Measurements from ENCODE around the gene BICRAL. TPM values are rescaled to one million over a fixed set of nuclear protein-coding genes. Genes with fewer than 3 reads are reported as not detected.
"Not testable (repeated sequence)": the region's sequence is repeated elsewhere in the genome, so short reads cannot be mapped to it uniquely, and the experiment has no call there.

The BICRAL gene
- total RNA-seq, 1 experiment from 2014 or later, result 7.5 TPM

GRCh38 chr6:42795651-42796050 lies 13.8 kb downstream of the BICRAL start:
- DNase-seq (ENCODE audit: low read depth), result no peak

DNA sequence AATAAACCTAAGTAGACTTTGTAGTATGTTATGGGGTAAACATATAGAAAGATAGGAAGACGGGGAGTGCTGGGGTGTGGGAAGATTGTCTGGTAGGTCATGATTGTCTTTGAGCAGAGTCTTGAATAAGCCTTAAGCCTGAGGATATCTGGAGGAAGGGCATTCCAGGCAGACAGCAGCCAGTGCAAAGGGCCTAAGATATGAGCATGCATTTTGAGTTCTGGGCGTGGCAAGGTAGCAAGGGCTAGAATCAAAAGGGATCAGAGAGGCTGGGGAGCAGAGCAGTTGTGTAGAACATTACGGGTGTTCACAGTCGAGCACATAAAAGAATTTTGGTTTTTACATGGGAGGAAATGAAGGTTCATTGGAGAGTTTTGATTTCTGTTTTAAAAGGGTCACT lies 14.3 kb downstream of the BICRAL start:
- no peak for DNase-seq (ENCODE audit: low read depth)

DNA sequence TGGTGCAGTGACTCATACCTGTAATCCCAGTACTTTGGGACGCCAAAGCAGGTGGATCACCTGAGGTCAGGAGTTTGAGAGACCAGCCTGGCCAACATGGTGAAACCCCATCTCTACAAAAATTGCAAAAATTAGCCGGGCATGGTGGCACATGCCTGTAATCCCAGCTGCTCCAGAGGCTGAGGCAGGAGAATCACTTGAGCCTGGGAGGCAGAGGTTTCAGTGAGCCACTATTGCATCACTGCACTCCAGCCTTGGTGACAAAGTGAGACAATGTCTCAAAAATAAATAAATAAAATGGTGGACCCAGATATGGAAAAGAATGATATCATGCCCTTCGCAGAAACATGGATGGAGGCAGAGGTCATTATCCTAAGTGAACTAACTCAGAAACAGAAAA lies 15.8 kb downstream of the BICRAL start:
- DNase-seq (ENCODE audit: low read depth), result not testable (repeated sequence)

GRCh38 chr6:42805297-42805861 lies 23.5 kb downstream of the BICRAL start:
- DNase-seq (ENCODE audit: low read depth), result no peak

GRCh38 chr6:42806359-42806758 lies 24.5 kb downstream of the BICRAL start:
- not testable (repeated sequence) for DNase-seq (ENCODE audit: low read depth)

GRCh38 chr6:42808492-42809483 lies 26.9 kb downstream of the BICRAL start:
- no peak for DNase-seq (ENCODE audit: low read depth)

- no peak for DNase-seq (ENCODE audit: low read depth)
Measured at GRCh38 chr6:42813074-42813645, 31.3 kb downstream of the BICRAL start.

DNA sequence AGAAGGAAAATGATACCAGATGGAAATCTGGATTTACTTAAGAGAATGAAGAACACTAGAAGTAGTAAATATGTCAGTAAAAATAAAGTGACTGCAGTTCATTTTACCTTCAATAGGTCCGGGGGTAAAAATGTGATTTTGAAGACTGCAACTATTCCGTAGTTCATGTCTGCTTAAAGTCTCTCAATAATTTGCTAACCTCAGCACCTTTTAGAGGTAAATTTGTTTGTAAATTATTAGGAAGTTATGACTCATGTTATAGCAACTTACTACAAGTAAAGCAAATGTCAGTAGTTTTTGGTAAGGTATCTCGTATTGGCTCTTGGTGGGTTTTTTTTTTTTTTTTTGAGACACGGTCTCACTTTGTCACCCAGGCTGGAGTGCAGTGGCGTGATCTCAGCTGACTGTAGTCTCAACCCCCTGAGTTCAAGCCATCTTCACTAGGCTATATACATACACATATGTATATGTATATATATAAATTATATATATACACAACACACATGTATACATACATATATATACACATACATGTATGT lies 32.1 kb downstream of the BICRAL start:
- no peak for DNase-seq (ENCODE audit: low read depth)

DNA sequence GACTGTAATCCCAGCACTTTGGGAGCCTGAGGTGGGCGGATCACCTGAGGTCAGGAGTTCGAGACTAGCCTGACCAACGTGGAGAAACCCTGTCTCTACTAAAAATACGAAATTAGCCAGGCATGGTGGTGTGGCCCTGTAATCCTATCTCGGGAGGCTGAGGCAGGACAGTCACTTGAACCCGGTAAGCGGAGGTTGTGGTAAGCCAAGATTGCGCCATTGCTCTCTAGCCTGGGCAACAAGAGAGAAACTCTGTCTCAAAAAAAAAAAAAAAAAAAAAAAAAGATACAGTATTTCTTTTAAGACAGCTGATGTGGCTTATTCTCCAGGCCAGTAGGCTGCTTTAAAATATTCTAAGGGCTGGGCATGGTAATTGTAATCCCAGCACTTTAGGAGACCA lies 33.9 kb downstream of the BICRAL start:
- not testable (repeated sequence) for DNase-seq (ENCODE audit: low read depth)

DNA sequence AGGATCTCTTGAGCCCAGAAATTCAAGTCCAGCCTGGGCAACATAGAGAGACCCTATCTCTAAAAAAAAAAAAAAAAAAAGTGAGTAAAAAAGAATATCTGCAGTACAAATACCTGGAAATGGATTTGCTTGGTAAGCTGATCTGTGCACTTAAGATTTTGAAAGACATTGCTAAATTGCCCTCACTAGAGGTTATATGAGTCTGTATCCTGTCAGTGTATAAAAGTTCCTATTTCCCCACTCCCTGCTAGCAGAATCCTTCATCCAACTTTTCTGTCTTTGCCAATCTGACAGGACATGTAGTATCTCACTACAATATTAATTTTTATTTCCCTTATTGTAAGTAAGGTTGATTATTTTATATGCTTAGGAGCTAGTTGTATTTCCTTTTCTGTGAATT lies 36.1 kb downstream of the BICRAL start:
- DNase-seq (ENCODE audit: low read depth), result no peak

DNA sequence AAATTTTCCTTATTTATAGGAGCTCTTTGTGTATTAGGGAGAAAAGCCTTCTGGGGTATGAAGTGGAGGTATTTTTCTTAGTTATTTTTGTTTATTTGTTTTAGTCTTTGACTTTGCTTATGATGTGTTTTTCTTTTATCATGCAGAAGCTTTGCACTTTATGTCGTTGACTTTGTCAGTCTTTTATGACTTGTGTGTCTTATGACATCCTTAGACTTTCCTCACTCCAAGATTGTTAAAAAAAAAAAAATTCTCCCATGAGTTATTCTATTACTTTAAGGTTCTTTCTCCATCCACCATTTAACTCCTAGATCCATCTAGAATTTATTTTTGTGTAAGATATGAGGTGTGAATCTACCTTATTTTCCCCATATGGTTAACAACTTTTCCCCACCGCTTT lies 36.6 kb downstream of the BICRAL start:
- no peak for DNase-seq (ENCODE audit: low read depth)

- DNase-seq (ENCODE audit: low read depth), result no peak
Measured at GRCh38 chr6:42818878-42819277, 37.0 kb downstream of the BICRAL start.

DNA sequence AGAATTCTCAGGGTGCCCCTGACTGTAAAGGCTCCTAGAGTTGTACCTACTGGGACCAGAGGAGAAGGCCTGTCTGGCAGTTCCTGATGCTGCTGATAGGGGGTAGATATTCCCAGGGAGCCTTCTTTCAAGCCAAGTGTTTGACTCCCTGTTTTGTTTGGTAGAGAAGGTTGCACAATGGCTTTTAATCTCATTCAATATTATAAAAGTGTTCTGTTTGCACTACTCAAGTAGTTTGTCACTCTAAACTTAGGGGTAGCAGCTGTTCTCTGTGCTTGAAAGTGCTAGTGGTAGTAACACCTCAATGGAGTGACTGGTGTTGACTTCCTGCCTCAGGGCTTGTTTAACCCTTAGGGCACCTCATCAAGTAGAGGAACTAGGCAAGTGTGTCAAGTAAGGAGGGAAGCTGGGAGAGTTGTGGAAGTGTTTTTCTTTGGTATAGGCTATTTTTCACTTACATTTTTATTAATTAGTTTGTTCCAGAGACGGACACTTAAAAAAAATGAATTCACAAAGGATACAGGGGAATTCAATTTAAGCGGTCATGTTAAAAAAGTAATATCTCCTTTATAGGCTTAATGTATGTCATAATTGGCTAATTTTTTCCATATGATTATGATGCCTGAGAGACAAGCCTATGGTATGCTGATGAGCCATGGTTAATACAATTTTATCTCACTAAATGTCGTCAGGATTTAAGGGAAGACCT lies 38.1 kb downstream of the BICRAL start:
- DNase-seq (ENCODE audit: low read depth), result no peak

DNA sequence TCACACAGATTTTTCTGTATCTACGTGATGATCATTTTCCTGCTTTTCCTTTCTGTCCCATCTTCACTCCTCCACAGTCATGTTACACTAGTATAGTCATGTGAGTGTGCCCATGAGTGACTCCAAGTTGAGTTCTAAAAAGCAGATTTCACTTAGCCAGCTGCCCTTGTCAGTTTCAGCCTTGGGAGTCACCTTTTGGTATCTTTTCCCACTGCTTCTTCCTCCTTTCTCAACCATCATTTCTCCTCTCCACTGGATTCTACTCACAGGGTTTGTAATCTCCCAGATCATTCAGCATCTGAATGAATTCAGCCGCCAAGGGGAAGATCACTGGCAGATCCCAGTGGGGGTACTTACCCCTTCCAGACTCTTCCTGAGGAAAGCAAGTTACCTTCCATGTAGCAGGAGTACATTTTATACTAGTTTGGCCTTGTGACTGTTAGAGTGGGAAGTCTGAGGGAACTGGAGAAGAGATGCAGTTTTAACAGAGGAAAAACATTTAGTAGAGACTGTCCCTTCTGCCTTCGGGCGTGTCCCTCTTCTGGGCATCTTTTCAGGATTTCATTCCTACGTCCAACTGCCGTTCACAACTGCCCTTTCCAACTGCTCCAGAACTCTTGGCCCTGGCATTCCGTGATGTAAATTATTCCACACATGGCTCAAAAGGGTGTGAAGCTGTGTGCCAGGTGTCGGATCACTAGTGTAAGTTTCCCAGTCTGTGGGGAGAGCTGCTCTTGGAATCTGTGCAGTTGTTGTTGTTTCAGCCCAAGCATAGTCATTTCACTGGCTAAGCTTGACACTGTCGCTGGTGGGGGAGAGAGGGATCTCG lies 38.9 kb downstream of the BICRAL start:
- no peak for DNase-seq (ENCODE audit: low read depth)

- DNase-seq (ENCODE audit: low read depth), result no peak
Measured at GRCh38 chr6:42821341-42821668, 39.5 kb downstream of the BICRAL start.

DNA sequence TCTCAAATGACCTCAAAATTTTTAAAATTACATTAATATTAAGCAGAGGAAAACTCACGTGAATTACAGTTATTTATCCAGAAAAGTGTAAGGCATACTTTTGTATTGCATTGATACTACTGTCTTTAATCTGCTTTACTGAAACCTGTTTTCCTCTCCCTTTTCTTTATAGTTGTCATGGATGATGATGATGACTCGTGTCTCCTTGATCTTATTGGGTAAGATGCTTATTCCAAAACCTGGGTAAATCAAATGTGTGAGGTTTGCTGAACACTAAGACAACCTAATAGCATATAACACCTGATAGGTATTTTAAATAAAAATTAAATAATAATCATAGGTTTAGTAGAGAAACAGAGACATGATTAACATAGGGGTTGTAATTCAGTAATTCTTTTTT lies 40.0 kb downstream of the BICRAL start:
- DNase-seq (ENCODE audit: low read depth), result no peak

GRCh38 chr6:42829561-42830092 lies 47.8 kb downstream of the BICRAL start:
- DNase-seq (ENCODE audit: low read depth), result no peak

- peak; percentile 56 for DNase-seq (ENCODE audit: low read depth)
Measured at GRCh38 chr6:42831237-42831636, 49.4 kb downstream of the BICRAL start.

DNA sequence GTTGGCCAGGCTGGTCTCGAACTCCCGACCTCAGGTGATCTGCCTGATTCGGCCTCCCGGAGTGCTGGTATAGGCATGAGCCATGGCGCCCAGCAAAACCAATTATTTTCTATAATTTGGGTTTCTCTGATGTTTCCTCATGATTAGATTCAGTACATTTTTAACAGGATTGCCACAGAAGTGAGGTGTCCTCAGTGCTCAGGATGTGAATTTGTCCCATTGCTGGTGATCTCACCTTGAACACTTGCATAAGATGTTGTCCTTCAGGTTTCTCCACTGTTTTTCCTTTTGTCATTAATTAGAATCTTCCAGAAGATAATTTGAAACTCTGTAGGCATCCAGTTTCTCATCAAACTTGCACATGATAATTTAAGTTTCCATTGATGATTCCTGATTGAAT lies 52.2 kb downstream of the BICRAL start:
- DNase-seq (ENCODE audit: low read depth), result no peak

- no peak for DNase-seq (ENCODE audit: low read depth)
Measured at GRCh38 chr6:42841844-42842584, 60.2 kb downstream of the BICRAL start.
